ENCODE results near the gene SPINT1.

DNA sequence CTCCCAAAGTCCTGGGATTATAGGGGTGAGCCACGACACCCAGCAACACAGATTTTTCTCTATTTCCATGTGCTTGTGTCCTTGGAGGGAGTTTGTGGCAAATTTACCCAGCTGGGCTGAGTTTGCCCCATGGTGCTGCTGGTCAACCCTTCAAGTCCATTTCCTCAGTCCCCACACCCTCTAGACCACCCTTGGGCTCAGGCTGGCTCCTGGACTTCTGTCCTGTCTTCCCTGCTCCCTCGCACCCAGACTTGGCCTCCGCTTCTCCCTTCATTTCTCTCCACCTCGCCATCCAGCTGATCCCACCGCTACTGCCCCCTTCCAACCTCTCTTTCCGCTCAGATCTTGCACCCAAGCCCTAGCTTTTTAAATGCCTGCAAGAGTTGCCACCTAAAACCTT is 37.5 kb downstream of the SPINT1 start:
- TF ChIP-seq, protein P1, sequence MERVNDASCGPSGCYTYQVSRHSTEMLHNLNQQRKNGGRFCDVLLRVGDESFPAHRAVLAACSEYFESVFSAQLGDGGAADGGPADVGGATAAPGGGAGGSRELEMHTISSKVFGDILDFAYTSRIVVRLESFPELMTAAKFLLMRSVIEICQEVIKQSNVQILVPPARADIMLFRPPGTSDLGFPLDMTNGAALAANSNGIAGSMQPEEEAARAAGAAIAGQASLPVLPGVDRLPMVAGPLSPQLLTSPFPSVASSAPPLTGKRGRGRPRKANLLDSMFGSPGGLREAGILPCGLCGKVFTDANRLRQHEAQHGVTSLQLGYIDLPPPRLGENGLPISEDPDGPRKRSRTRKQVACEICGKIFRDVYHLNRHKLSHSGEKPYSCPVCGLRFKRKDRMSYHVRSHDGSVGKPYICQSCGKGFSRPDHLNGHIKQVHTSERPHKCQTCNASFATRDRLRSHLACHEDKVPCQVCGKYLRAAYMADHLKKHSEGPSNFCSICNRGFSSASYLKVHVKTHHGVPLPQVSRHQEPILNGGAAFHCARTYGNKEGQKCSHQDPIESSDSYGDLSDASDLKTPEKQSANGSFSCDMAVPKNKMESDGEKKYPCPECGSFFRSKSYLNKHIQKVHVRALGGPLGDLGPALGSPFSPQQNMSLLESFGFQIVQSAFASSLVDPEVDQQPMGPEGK (CRISPR knock-in tag; IDR thresholded peaks at IDR 0.05; ENCODE audit: borderline replicate concordance), result no peak
- TF ChIP-seq, protein P2, sequence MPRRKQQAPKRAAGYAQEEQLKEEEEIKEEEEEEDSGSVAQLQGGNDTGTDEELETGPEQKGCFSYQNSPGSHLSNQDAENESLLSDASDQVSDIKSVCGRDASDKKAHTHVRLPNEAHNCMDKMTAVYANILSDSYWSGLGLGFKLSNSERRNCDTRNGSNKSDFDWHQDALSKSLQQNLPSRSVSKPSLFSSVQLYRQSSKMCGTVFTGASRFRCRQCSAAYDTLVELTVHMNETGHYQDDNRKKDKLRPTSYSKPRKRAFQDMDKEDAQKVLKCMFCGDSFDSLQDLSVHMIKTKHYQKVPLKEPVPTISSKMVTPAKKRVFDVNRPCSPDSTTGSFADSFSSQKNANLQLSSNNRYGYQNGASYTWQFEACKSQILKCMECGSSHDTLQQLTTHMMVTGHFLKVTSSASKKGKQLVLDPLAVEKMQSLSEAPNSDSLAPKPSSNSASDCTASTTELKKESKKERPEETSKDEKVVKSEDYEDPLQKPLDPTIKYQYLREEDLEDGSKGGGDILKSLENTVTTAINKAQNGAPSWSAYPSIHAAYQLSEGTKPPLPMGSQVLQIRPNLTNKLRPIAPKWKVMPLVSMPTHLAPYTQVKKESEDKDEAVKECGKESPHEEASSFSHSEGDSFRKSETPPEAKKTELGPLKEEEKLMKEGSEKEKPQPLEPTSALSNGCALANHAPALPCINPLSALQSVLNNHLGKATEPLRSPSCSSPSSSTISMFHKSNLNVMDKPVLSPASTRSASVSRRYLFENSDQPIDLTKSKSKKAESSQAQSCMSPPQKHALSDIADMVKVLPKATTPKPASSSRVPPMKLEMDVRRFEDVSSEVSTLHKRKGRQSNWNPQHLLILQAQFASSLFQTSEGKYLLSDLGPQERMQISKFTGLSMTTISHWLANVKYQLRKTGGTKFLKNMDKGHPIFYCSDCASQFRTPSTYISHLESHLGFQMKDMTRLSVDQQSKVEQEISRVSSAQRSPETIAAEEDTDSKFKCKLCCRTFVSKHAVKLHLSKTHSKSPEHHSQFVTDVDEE (CRISPR knock-in tag; IDR thresholded peaks at IDR 0.05), result no peak

Measured in SK-N-SH treated with all-trans-retinoic acid at 6 μM for 48 hours (cell line).